MM.1S (cell line): Measurements from ENCODE around the gene UGT1A5.

Source experiments
- EZH2 ChIP-seq: fragments of 300-600 bp; sonication (generic); optimal IDR thresholded peaks from 2 replicates; pipeline ENCODE3; 2017; ENCODE audit warnings: low read depth, mild to moderate bottlenecking, antibody characterized with exemption, low read length, mixed read lengths
- EZH2phosphoT487 ChIP-seq: fragments of 300-600 bp; sonication (generic); IDR thresholded peaks from 2 replicates; pipeline ENCODE4 v1.6.1; 2018; ENCODE audit warnings: antibody characterized with exemption, low read length
- TF ChIP-seq, protein P1 (sequence below): fragments of 300-600 bp; sonication (generic); IDR thresholded peaks from 2 replicates; pipeline ENCODE4 v1.5.1; 2016; ENCODE audit warnings: antibody characterized with exemption, low read length, mixed read lengths

DNA sequence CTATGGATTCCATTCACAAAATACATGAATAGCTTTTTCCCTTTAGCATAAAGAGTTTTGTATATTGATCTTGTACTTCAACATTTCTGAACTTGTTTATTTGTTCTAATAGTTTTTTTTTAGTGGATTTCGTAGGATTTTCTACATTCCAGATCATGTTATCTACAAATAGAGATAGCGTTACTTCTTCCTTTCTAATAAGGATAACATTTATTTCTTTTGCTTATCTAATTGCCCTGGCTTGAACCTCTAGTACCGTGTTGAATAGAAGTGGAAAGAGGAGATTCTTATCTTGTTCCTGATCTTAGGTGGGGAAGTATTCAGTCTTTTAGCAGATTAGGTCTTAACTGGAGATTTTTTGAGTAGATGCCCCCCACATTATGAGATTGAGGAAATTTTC, 10.5 kb upstream of the UGT1A5 start:
- TF ChIP-seq, protein P1, sequence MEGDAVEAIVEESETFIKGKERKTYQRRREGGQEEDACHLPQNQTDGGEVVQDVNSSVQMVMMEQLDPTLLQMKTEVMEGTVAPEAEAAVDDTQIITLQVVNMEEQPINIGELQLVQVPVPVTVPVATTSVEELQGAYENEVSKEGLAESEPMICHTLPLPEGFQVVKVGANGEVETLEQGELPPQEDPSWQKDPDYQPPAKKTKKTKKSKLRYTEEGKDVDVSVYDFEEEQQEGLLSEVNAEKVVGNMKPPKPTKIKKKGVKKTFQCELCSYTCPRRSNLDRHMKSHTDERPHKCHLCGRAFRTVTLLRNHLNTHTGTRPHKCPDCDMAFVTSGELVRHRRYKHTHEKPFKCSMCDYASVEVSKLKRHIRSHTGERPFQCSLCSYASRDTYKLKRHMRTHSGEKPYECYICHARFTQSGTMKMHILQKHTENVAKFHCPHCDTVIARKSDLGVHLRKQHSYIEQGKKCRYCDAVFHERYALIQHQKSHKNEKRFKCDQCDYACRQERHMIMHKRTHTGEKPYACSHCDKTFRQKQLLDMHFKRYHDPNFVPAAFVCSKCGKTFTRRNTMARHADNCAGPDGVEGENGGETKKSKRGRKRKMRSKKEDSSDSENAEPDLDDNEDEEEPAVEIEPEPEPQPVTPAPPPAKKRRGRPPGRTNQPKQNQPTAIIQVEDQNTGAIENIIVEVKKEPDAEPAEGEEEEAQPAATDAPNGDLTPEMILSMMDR: no peak
- TF ChIP-seq EZH2: no peak
- no peak for TF ChIP-seq EZH2phosphoT487
